ENCODE results near the gene KCNJ14.

KCNJ14 gene

DNA sequence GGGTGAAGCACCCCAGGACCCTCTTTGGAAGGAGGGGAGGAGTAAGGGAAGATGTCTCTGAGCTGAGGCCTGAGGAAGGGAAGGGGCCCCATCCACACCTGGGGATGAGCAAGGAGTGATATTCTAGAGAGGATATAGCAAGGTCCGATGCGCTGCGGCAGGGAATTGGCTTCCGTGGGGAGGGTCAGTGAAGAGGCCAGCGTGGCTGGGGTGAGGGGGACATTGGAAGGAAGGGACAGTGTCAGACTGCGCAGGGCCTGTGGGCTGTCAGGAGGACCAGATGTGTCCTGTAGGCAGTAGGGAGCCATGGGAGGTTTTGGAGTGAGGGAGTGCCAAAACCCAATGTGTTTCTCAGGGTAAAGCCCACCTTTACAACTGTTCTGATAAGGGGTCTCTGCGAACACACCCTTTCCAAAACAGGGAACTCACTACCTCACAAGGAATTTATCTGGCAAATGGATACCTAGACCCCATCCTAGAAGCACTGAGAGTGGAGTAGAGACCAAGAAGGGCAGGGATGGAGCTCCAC lies 52.6 kb downstream of the KCNJ14 start:
- no peak overlapping the region for H3K4me3 ChIP-seq (ENCODE audit: control insufficient read depth, low read depth, low read length)
- DNase-seq (ENCODE audit: low read depth), result no peak
- TF ChIP-seq CTCF (IDR thresholded peaks at IDR 0.05; ENCODE audit: control insufficient read depth, insufficient read depth, low read depth, low read length, missing control alignments), result no peak

DNA sequence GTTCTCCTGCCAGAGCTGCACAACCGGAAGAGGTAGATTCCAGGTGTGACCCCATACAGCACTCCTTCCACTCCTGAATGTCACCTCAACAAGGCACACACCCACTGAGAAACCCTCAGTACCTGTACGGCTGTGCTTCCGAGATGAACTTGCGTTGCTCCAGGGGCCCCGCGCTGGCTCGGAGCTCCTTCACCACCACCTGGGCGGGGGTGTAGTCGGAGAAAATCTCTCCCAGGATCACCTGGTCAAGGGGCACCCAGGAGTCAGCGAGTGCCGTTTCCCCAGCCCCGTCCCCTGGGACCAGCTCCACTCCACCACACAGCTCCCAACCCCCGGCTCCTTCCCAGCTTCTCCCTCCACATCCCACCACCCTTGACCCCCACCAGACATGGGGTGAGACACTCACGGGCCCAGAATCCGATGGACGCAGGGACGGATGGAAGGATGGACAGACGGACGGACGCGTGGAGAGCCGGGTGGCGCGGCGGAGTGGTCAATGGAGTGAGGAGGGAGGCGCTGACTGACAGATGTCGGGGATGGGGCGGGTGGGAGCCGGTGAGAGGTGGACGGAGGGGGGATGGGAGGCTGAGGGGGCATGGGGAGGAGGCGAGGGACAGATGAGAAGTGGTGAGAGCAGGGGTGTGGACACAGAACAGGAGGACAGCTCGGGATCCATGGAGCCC lies 53.5 kb downstream of the KCNJ14 start:
- DNase-seq (ENCODE audit: low read depth), result no peak
- no peak for TF ChIP-seq CTCF (IDR thresholded peaks at IDR 0.05; ENCODE audit: control insufficient read depth, insufficient read depth, low read depth, low read length, missing control alignments)
- H3K4me3 ChIP-seq (ENCODE audit: control insufficient read depth, low read depth, low read length), result no peak overlapping the region

DNA sequence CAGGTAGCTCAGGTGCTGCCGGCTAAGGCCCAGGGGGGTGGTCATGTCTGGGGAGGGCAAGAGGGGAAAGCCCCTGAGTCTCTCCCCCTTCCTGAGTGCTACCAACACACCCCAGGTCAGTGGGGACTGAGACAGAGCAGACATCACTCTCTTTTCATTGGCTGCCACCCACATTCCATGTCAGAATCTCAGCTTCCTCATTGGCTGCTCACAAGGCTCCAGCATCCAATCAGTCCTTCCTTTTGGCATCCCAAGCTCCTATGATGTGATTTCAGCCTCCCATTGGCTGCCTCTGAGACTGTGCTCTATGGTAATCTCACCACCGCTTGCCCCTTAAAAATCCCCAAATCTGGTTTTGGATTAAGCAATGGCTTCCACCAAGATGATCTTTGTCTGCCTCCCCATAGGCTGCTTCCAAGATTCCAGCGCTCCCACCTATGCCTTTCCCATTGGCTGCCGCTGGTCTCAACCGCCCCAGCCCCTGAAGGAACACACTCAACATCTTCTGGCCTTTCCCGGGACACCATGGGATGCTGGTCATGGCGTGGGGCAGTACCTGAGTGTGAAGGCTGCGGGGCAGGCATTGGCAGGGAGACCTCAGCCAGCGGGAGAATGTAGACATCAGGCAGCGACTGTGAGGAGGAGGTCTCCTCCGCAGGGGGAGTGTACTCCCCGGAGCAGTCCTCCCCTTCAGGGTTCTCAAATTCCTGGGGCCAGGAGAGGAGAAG lies 54.3 kb downstream of the KCNJ14 start:
- no peak overlapping the region for H3K4me3 ChIP-seq (ENCODE audit: control insufficient read depth, low read depth, low read length)
- DNase-seq (ENCODE audit: low read depth), result no peak
- no peak for TF ChIP-seq CTCF (IDR thresholded peaks at IDR 0.05; ENCODE audit: control insufficient read depth, insufficient read depth, low read depth, low read length, missing control alignments)

DNA sequence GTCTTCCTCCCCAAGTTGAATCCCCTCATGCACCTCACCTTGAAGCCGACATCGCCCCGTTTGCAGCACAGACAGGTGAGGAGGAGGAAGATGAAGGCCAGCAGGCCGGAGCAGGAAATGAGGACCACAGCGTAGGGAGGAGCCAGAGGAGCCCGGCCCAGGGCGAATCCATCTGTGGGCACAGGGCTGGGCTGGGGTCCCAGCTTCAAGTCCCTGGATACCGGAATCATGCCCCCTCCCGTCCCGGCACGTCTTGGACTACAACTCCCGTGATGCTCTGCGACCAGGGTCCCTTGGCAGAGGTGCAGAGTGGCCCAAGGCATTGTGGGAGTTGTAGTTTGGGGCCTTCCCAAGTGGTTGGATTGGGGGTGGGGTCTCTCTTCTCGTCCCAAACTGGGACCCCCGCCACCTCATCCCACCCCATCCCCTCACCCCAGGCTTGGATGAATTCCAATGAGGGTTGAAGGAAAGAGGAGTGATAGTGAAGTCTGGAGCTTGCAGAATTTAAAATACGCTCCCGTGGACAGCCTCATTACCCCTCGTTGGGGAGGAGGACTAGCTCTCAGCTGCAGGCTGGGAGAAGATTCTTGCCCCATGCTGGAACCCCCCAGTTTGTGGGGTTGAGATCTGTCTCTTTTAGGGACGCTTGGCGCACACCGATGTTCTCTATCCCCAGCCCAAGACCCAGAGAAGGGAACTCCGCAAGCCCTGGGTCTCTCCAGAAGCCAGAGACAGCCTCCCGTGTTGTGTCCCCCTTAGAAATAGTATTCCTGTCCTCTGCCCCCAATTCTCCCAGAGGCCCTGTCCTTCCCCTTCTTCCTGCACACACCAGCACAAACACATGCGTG lies 55.3 kb downstream of the KCNJ14 start:
- H3K4me3 ChIP-seq (ENCODE audit: control insufficient read depth, low read depth, low read length), result no peak overlapping the region
- TF ChIP-seq CTCF (IDR thresholded peaks at IDR 0.05; ENCODE audit: control insufficient read depth, insufficient read depth, low read depth, low read length, missing control alignments), result no peak
- no peak for DNase-seq (ENCODE audit: low read depth)

GRCh38 chr19:48511321-48511731 lies 56.0 kb downstream of the KCNJ14 start:
- no peak for TF ChIP-seq CTCF (IDR thresholded peaks at IDR 0.05; ENCODE audit: control insufficient read depth, insufficient read depth, low read depth, low read length, missing control alignments)
- H3K4me3 ChIP-seq (ENCODE audit: control insufficient read depth, low read depth, low read length), result no peak overlapping the region
- DNase-seq (ENCODE audit: low read depth), result no peak

DNA sequence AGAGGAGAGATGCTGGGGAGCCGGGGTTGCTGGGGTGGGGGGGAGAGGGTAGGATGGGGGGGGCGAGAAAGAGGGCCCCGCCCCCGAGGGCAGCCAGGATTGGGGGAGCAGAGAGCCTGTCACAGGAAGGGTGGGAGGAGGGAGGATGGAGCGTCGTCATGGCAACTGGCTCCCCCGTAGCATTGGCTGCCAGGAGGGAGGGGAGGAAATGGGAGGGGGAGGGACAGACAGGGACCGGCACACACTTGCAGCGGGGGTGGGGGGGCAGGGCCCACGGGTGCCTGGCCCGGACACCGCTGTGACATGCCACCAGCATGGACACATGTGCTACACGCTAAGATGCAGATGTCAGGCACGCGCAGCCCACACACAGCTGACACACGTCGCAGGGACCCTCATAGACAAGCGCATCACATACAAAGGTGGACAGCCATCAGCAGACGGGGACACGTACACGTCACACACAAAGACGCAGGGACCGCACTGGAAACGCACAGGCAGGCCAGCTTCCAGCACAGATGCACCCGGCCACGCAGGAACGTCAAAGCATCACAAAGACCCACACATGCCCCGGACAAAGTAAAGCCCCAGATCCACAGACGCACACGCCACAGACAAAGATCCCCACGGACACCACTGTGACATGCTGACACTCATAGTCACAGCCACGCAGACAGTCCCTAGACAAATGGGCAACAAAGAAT lies 56.6 kb downstream of the KCNJ14 start, which contains the start of gene LMTK3:
LMTK3 (minus strand) TSS at position 36 of the 704 bp plus-strand sequence. CDS start 259 bp downstream, outside the sequence.
- no peak for TF ChIP-seq CTCF (IDR thresholded peaks at IDR 0.05; ENCODE audit: control insufficient read depth, insufficient read depth, low read depth, low read length, missing control alignments)
- H3K4me3 ChIP-seq (ENCODE audit: control insufficient read depth, low read depth, low read length), result no peak within 1 kb of the TSS
- no peak for DNase-seq (ENCODE audit: low read depth)
